GM11168 (cell line): ENCODE data around the gene TNNC1.

ENCODE experiments used
- in situ Hi-C: fragments of 300-500 bp; cut with MboI; formaldehyde crosslinking; loops from one replicate; pipeline ENCODE4 v1.12.0; 2022; ENCODE audit warnings: low sequenced_read_pairs; ENCODE audit not compliant: unreplicated experiment

The TNNC1 gene

GRCh38 chr3:52484680-52485461 lies 31.0 kb upstream of the TNNC1 start:
- in situ Hi-C loops, result no loop called here

DNA sequence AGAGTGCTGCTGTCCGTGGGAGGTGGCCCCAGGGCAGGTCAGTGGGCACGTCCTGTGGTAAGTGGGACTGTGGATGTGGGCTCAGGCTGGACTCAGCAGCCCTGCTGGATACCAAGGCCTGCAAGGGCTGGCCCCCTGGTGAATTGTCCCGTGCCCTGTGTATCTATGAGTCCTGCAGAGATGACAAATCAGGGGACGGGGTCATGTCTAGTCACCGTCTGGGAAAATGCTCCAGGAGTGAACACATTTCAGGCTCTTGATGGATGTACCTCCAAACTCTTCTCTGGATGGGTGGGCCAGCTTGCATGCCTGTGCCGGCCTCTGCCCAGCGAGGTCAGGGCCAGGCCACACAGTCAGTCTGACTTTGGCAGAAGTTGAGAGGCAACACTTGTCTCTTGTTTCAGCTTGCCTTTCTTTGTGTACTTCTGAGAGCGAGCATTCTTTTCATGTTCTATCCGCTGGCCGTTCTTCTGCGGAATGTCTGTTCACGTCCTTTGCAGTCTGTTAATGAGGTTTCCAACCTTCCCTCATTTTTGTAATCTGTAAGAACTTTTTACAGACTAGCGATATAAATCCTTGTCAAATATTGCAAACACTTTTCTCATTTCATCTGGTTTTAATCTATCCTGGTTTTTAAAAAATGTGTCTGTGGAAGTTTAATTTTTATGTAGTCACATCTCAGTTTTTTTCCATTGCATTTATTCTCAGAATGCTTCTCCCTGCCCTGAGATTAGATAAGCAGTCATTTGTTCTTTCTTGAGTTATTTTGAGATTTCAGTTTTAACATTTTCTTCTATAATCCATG lies 29.9 kb upstream of the TNNC1 start:
- in situ Hi-C loops, result no loop called here

- in situ Hi-C loops, result no loop called here
These were observed 29.2 kb upstream of the TNNC1 start for GRCh38 chr3:52483081-52483480.

DNA sequence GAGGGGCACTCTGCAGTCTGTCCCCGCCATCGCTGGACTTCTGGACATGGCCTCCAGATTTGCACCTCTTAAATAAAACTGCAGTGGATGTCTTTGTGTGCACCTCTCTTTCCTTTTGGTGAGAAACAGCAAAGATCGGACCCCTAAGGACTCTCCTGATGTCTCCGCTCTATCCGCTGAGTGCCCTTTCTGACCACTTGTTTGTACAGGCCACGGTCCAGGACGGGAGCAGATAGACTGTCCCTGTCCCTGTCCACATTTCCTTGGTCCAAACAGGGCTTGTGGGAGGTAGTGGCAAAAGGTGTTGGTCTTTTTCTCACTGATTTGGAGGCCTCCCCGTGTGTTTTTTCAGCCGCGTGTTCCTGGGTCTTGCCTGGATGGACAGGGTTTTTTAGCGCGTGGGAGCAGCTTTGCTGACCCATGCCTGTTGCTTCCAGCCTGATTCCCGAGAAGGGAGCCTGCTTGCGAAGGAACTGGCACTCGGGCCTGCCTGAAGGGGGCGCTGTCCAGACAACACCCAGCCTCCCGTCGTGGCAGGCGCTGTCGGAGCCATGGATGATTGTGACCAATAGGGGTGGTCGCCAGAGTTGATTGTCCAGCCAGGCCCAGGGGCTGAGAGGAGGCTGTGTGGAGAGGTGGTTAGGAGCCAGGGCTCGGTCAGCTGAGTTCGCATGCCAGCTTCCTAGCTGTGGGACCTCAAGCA lies 28.1 kb upstream of the TNNC1 start:
- in situ Hi-C loops, result no loop called here

DNA sequence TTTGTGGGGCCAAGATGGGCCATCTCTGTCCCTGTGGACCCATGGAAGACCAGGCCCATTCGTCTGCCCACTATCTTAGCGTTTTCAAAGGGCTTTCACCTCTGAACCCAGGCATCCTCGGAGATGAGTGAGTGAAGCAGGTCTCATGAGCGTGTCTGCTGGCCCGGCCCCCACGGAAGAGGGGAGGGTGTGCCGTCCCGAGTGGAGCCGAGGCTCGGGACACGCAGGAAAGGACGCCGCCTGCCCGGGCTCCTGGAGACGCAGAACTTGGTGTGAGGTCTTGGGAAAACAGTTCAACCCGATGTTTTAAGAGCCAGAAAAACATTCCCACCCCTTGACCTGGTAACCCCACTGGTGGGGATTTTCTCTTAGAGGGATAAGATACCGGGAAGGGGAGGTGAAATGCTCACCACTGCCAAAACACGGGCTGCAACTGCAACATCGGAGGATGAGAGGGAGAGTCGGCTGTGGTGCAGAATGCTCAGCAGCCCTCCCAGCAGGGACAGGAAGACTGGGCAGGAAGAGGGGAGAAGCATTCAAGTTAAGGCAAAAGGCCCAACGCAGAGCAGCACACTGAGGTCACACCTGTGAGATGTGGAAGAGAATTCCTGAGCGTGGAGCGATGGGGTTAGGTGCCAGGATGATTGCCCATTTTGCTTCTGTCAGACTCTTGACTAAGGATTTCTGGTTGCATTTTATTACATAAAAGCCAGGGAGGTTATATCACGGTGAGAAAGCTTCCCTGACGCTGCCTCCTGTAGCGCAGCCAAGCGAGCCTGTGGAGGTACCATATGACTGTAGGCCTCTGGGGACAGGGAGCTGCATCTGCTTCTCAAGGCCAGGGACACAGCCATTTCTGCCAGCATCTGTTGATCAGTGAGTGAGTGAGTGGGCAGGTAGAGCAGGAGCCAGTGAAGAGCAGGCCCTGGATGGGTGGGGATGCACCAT lies 27.2 kb upstream of the TNNC1 start:
- in situ Hi-C loops, result no loop called here

GRCh38 chr3:52479877-52480575 lies 26.2 kb upstream of the TNNC1 start:
- in situ Hi-C loops, result no loop called here

GRCh38 chr3:52479037-52479876 lies 25.4 kb upstream of the TNNC1 start:
- in situ Hi-C loops, result no loop called here

DNA sequence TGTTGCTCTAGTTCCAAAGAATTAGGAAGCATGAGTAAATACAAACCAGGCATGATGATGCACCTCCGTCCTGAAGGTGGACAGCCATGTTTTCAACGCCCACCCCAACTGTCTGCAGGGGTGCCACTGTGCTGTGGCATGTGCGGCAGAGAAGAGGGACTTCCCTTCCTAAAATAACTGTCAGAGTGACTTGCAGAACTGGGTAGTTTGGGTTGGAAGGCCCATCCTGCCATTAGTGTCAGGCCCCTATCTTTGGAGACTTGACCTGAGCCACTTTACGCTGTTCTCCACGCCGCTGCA lies 23.9 kb upstream of the TNNC1 start:
- in situ Hi-C loops, result no loop called here

DNA sequence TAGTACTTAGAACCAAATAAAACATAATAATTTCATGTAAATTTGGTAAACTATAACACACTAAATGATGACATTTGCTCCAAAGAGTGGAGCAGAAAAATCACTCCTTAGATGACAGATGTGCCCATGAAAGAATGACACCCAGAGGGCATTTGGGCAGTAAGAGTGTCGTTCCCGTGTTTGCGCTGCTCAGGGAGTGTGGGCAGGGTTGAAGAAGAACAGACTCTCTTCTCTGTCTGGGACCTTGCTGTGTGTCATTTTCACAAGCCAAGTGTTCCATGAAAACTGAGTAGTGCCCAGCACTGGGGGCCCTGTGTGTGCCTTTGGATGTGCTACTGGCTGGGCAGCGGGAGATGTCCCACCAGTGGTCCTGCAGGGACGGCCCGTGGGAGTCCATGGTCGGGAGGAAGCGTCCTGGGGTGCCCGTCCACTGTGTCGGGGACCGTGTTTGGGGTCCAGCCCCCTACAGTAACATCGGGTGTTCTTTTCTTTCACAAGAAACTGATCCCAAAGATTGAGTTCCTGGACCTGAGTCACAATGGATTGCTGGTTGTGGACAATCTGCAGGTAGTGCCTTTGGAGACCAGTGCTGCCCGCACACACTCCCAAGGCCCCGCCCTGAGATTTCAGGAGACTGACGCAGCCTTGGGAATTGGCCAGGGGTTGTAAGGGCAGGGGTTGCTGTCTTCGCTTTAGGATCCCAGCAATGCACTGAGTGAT lies 23.4 kb upstream of the TNNC1 start:
- in situ Hi-C loops, result no loop called here

DNA sequence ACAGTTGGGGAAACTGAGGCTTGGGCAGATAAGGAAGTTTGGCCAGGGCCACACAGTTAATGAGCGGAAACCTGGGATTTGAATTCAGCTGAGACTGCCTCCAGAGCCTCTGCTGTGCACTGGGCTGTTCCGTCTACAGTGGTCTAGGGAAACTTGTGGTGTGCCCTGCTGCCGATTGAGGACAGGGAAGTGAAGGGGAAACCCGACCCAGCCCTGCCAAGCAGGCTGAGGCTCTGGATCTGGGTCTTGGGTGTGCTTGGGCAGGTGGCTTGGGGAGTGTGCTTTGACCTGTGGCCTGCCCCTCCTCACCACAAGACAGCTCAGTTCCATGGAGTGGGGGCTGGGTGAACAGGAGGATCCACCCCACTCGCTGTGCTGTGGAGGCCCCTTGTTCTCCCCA lies 19.2 kb upstream of the TNNC1 start:
- in situ Hi-C loops, result no loop called here

DNA sequence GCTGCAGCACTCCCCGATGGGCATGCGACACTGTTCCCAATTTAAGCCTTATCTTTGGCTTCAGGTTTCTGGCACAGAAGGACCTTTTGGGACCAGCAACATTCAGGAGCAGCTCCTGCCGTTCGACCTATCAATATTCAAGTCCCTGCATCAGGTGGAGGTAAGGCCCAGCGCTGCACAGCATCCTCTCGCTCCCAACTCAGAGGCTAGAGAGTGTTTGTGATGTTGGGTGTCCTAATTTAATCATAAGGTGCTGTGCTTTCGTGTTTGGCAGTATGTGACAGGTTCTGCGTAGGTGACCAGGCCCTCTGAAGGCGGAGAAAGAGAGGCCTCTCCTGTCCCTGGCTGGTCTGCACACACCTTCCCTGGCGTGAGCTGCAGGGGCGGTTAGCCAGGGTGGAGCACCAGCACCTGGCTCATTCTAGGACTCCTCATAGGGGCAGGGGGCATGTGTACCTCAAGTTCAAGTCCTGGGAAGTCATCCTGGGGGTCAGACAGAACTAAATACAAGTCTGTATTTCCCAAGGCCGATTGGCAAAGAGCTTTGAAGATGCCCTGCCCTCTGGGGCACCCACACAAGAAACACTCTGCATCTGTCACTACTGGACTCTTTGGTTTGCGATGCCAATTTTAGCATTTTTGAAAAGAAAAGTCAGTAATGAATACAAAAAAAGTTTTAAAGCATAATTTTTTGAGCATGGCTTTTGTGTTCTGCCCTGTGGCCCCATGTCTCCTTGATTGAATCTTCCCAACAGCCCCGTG lies 18.6 kb upstream of the TNNC1 start:
- in situ Hi-C loops, result no loop called here

- in situ Hi-C loops, result no loop called here
These were observed 17.8 kb upstream of the TNNC1 start for GRCh38 chr3:52471371-52472238.

DNA sequence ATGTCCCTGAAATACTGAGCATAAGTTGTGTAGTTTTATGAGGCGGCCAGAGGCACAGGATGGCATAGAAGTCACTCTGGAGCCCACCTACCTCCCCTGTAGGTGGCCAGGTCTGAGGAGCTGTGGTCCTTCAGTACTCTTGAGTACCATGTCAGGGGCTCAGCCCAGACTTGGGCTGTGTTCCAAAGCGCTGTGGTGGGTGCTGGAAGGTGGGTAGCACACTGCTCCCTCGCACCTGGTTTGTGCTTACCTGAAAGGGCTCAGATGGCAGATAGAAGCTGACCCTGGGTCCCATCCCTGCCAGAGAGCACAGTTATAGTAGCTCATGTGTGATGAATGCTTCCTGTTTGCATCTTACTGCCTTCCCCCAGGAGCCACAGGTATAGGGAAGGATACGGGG lies 17.1 kb upstream of the TNNC1 start:
- in situ Hi-C loops, result no loop called here

DNA sequence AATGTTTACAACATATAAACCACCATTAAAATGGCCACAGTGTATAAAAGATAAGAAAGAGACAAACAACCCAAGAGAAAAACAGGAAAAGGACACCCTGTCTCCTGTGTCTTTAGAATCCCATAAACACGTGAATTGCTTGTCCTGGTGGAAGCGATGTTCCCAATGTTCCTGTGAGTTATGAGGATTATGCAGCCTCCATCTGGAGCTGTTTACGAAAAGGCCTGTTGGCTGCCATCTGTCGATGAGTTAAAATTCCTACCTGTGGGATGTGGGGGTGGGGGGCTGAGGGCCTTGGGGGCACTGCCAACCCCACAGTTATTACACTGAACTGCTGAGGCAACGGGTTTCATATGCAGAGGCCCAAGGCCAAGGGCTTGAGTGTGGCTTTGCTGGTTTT lies 15.2 kb upstream of the TNNC1 start:
- in situ Hi-C loops, result no loop called here

GRCh38 chr3:52468336-52468735 lies 14.5 kb upstream of the TNNC1 start:
- in situ Hi-C loops, result no loop called here

DNA sequence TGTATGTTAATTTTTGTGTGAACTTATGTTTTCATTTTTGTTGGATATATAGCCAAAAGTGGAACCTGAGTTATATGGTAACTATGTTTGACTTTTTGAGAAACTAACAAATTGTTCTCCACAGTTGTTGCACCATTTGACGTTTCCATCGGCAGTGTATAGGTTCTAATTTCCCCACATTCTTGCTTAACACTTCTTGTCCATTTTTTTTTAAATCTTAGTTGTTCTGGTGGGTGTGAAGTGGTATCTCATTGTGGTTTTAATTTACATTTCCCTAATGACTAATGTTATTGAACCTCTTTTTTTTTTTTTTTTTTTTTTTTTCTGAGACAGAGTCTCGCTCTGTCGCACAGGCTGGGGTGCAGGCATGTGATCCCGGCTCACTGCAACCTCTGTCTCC lies 9.6 kb upstream of the TNNC1 start:
- in situ Hi-C loops, result no loop called here

GRCh38 chr3:52461874-52462273 lies 8.0 kb upstream of the TNNC1 start:
- in situ Hi-C loops, result no loop called here
